Measurements from ENCODE around the gene GRHL1.

The GRHL1 gene

GRCh38 chr2:9949239-9949991 is 2.1 kb upstream of the GRHL1 start:
- in situ Hi-C loops (cut with MboI; ENCODE audit: low sequenced_read_pairs) = no loop called here

DNA sequence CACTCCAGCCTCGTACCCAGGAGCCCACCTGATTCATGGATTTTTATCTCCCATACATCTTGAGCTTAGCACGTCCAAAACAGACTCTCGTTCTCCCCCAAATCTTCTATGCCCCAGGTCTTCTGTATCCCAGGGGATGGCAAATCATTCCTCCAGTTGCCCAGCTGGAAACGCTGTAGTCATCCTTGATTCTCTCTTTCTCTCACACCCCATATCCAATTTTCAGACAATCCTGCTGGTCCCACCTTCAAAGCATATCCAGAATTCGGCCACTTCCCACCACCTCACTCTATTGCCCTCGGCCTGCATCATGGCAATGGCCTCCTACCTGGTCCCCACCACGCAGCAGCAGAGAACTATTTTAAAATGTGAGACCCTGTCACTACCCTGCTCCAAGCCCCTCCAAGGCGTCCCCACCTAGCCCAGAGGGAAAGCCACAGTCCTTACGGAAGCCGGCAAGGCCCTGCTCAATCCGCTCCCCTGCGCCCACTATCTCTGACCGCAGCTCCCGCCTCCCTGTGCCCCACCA is 1.4 kb upstream of the GRHL1 start:
- in situ Hi-C loops (cut with MboI; ENCODE audit: low sequenced_read_pairs) = no loop called here

DNA sequence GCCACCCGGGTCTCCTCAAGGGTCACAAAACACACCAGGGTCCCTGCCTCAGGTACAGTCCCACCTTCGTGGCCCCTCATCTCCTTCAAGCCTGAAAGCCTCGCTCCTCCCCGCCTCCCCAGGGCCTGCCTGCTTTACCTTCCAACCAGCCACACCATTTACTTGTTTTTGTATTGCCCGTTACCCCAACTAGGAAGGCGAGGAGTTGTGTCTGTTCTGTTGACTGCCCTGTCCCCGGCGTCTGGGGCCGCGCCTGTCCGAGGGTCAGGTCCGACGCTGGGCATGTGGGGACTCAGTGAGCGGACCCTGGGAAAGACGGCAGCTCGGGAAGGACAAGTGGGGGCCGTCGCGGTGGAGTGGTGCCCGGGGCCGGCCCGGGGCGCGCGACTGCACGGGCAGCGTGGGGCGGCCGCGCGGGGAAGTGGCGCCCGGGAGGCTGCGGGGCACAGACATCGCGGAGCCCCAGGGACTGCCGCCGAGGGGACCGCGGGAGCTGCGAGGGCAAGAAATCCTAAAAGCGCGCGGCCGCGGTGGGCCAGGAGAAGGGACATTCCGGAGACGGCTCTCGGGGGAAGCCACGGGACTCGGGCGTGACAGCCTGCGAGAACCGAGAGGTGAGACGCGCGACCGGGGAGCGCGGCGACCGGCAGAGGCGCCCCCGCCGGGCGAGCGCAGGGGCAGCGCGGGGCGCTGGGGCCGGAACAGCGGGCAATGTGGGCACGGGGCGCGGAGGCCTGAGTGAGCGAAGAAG is 797 bp upstream of the GRHL1 start:
- in situ Hi-C loops (cut with MboI; ENCODE audit: low sequenced_read_pairs) = no loop called here

- in situ Hi-C loops (cut with MboI; ENCODE audit: low sequenced_read_pairs) = no loop called here
These were observed 296 bp upstream of the GRHL1 start for GRCh38 chr2:9951272-9951521.

GRCh38 chr2:9952286-9952737 is 819 bp downstream of the GRHL1 start:
- in situ Hi-C loops (cut with MboI; ENCODE audit: low sequenced_read_pairs) = no loop called here

GRCh38 chr2:9952856-9953503 is 1.5 kb downstream of the GRHL1 start:
- in situ Hi-C loops (cut with MboI; ENCODE audit: low sequenced_read_pairs) = no loop called here

DNA sequence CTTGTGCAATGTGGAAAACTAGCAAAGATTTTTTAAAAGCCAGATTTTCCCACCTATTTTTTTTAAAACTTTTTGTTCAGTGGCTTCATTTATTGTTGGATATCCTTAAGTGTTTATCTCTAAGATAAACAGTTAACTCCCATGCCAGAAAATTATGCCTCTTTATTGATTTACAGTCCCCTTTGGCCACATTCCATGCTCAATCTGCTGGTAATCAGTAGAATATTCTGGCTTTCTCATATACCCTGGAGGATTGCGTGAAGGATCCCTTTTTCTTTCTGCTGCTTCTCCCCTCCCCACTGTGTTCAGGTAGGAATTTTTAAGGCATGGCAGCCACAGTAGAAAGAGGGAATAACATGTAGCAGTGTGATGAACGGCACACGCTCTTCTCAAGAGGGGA is 2.6 kb downstream of the GRHL1 start:
- in situ Hi-C loops (cut with MboI; ENCODE audit: low sequenced_read_pairs) = no loop called here

DNA sequence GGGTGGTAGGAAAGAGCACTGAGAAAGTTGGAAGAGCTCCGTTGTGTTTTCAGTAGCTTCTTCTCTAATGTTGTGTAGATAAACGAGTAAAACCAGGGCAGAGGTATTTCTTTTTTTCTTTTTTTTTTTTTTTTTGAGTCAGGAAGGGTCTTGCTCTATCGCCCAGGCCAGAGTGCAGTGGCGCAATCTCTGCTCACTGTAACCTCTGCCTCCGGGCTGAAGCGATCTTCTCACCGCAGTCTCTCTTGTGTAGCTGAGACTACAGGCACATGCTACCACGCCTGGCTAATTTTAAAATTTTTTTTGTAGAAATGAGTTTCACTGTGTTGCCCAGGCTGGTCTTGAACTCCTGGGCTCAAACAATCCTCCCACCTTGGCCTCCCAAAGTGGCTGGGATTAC is 6.6 kb downstream of the GRHL1 start:
- in situ Hi-C loops (cut with MboI; ENCODE audit: low sequenced_read_pairs) = no loop called here

GRCh38 chr2:9959262-9959661 is 7.8 kb downstream of the GRHL1 start:
- in situ Hi-C loops (cut with MboI; ENCODE audit: low sequenced_read_pairs) = no loop called here

GRCh38 chr2:9961013-9961412 is 9.5 kb downstream of the GRHL1 start:
- in situ Hi-C loops (cut with MboI; ENCODE audit: low sequenced_read_pairs) = no loop called here

- in situ Hi-C loops (cut with MboI; ENCODE audit: low sequenced_read_pairs) = no loop called here
These were observed 13.0 kb downstream of the GRHL1 start for GRCh38 chr2:9964334-9964980.

GRCh38 chr2:9965119-9965822 is 13.8 kb downstream of the GRHL1 start:
- in situ Hi-C loops (cut with MboI; ENCODE audit: low sequenced_read_pairs) = no loop called here

GRCh38 chr2:9966491-9967022 is 15.1 kb downstream of the GRHL1 start:
- in situ Hi-C loops (cut with MboI; ENCODE audit: low sequenced_read_pairs) = no loop called here

GRCh38 chr2:9967053-9967775 is 15.7 kb downstream of the GRHL1 start:
- in situ Hi-C loops (cut with MboI; ENCODE audit: low sequenced_read_pairs) = no loop called here

DNA sequence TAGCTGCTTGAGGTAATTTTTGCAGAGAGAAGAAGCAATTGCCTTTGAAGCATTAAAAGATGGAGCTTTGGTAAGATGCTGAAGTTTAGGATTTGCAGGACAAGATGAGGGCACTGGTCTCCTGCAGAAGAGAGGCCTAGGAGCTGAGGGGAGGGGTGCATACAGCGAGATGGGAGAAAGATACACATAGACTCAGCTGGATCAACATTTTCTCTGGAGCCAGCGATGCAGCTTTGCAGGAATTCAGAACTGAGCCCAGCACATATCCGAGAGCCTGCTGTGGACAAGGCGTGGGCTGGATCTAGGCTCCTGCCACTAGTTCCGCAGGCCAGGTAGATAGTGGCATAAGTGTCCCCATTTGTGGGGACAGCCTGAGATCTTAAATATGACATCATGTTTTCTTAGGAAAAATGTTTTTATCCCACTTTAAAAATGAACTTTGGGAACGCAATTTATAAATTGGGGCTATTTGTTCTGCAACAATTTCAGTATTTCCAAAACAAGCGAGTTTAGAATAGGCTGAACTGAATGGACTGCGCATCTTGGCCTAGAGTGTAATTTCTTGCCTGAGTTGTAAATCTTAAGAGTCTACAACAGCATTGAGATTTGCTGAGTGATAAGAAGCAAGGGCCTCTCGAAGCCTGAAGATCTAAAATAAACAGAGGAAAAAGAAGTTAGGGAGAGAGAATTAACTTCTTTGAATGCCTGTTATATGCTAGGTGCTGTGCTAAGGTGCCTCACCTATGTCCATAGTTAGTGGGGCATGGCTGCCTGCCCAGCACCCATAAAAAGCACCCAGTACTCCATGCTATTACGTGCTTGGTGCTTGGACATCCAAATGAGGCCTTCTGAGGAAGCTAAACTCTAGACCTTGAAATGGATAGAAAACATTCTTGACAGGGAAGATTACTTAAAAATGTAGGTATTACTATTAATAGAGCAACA is 17.3 kb downstream of the GRHL1 start:
- in situ Hi-C loops (cut with MboI; ENCODE audit: low sequenced_read_pairs) = no loop called here

GRCh38 chr2:9970200-9971044 is 18.9 kb downstream of the GRHL1 start:
- in situ Hi-C loops (cut with MboI; ENCODE audit: low sequenced_read_pairs) = no loop called here

DNA sequence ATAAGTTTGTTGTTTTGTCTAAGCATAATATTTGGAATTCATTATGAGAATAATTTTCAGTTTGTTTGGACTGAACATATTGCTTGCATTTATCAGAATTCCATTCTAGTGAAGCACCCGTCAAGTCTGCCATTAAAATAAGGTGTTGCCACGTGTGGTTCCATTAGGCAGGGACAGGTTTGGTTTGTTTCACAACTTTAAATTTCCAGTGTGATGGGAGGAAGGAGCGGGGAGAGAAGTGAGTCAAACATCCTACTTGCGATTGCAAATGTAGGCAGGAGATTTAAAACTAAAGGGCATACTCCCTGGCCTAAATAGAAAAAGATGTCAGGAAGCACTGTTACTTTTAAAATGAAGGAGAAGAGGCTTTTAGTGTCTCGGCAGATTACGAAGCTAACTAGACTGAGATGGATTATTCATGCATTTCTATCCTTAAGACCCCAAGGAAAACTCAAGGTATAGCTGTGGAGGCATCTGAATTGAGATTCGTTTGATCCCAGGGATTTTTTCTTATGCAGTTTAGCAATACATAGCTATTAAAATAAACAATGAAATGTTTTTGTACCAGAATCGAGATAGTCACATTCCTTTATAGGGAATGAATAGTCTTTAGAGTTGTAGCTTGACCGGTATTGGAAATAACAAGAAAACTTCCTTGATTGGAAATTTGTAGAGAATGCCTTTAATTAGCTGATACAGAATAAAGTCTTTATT is 19.8 kb downstream of the GRHL1 start:
- in situ Hi-C loops (cut with MboI; ENCODE audit: low sequenced_read_pairs) = no loop called here
